ENCODE results near the gene GALNTL6. TPM values are rescaled to one million over a fixed set of nuclear protein-coding genes. Genes with fewer than 3 reads are reported as not detected.
"Not testable (repeated sequence)": the region's sequence is repeated elsewhere in the genome, so short reads cannot be mapped to it uniquely, and the experiment has no call there.

The GALNTL6 gene
- total RNA-seq, 1 donor from 2014 or later = 0.61 TPM

- TF ChIP-seq CTCF (IDR thresholded peaks at IDR 0.05; ENCODE audit: insufficient read depth, low read depth, low read length) = no peak
- no peak for TF ChIP-seq EZH2 (IDR thresholded peaks at IDR 0.05; ENCODE audit: insufficient read depth, low read length)
- no peaks in the 10 kb centered on the region for H3K9me3 Mint-ChIP-seq (ENCODE audit: unreplicated experiment)
- no peak for DNase-seq (ENCODE audit: low read depth)
- Histone ChIP-seq H3K4me1 (ENCODE audit: insufficient read depth, low read length) (no peaks in the 10 kb centered on the region), H3K27ac (ENCODE audit: low read depth, low read length) (no peak overlapping the region), H3K4me3 (ENCODE audit: insufficient read depth, low read depth, low read length) (no peak overlapping the region), H3K9me3 (ENCODE audit: insufficient read depth, low read depth, low read length) (no peaks in the 10 kb centered on the region), H3K4me2 (ENCODE audit: low read length) (no peak overlapping the region), H3K9ac (ENCODE audit: low read length) (no peak overlapping the region), H3K79me2 (ENCODE audit: insufficient read depth, low read length) (no peaks in the 10 kb centered on the region), H4K20me1 (ENCODE audit: insufficient read depth, low read length) (no peaks in the 10 kb centered on the region), H3K36me3 (ENCODE audit: insufficient read depth, low read length) (no peaks in the 10 kb centered on the region), H2AFZ (ENCODE audit: low read depth, low read length) (no peak overlapping the region), H3K27me3 (ENCODE audit: insufficient read depth, low read length) (no peaks in the 10 kb centered on the region)
- FAIRE-seq = no peak
- no peaks in the 10 kb centered on the region for H3K27me3 Mint-ChIP-seq (ENCODE audit: low read depth, unreplicated experiment)
- no peak overlapping the region for H3K27ac Mint-ChIP-seq (ENCODE audit: unreplicated experiment)
- H3K4me3 Mint-ChIP-seq (ENCODE audit: unreplicated experiment) = no peak overlapping the region
- no peaks in the 10 kb centered on the region for H3K36me3 Mint-ChIP-seq (ENCODE audit: low read depth, unreplicated experiment)
- peaks cover 7% of the 10 kb centered on the region for H3K4me1 Mint-ChIP-seq (ENCODE audit: low read depth, unreplicated experiment)
Observed at GRCh38 chr4:172411149-172411548, 597.9 kb downstream of the GALNTL6 start.

GRCh38 chr4:172412851-172413580, 599.8 kb downstream of the GALNTL6 start:
- TF ChIP-seq CTCF (IDR thresholded peaks at IDR 0.05; ENCODE audit: insufficient read depth, low read depth, low read length) = no peak
- TF ChIP-seq EZH2 (IDR thresholded peaks at IDR 0.05; ENCODE audit: insufficient read depth, low read length) = no peak

DNA sequence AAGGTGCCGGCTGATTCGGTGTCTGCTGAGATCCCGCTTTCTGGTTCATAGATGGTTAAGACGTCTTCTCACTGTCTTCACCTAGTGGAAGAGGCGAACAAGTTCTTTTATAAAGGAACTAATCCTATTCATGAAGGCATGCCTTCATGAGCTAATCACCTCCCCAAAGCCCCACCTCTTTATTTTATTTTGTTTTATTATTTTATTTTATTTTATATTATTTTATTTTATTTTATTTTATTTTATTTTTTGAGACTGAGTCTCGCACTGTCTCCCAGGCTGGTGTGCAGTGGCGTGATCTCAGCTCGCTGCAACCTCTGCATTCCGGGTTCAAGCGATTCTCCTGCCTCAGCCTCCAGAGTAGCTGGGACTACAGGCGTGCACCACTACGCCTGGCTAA, 615.8 kb downstream of the GALNTL6 start:
- not testable (repeated sequence) for H4K20me1 ChIP-seq (ENCODE audit: insufficient read depth, low read length); H3K36me3 ChIP-seq (ENCODE audit: insufficient read depth, low read length); H3K27ac Mint-ChIP-seq (ENCODE audit: unreplicated experiment); H2AFZ ChIP-seq (ENCODE audit: low read depth, low read length); H3K4me3 Mint-ChIP-seq (ENCODE audit: unreplicated experiment); FAIRE-seq; H3K9ac ChIP-seq (ENCODE audit: low read length); H3K27ac ChIP-seq (ENCODE audit: low read depth, low read length); H3K79me2 ChIP-seq (ENCODE audit: insufficient read depth, low read length); H3K4me1 Mint-ChIP-seq (ENCODE audit: low read depth, unreplicated experiment); H3K4me1 ChIP-seq (ENCODE audit: insufficient read depth, low read length); H3K27me3 ChIP-seq (ENCODE audit: insufficient read depth, low read length); H3K36me3 Mint-ChIP-seq (ENCODE audit: low read depth, unreplicated experiment); H3K4me2 ChIP-seq (ENCODE audit: low read length); H3K9me3 ChIP-seq (ENCODE audit: insufficient read depth, low read depth, low read length); H3K4me3 ChIP-seq (ENCODE audit: insufficient read depth, low read depth, low read length); H3K27me3 Mint-ChIP-seq (ENCODE audit: low read depth, unreplicated experiment); DNase-seq (ENCODE audit: low read depth); H3K9me3 Mint-ChIP-seq (ENCODE audit: unreplicated experiment)

More at GRCh38 chr4:172412851-172413580, 599.8 kb downstream of the GALNTL6 start:
- Histone ChIP-seq H4K20me1 (ENCODE audit: insufficient read depth, low read length) (no peaks in the 10 kb centered on the region), H3K4me3 (ENCODE audit: insufficient read depth, low read depth, low read length) (no peak overlapping the region), H2AFZ (ENCODE audit: low read depth, low read length) (no peak overlapping the region), H3K9ac (ENCODE audit: low read length) (no peak overlapping the region), H3K36me3 (ENCODE audit: insufficient read depth, low read length) (no peaks in the 10 kb centered on the region), H3K79me2 (ENCODE audit: insufficient read depth, low read length) (no peaks in the 10 kb centered on the region), H3K9me3 (ENCODE audit: insufficient read depth, low read depth, low read length) (no peaks in the 10 kb centered on the region), H3K27ac (ENCODE audit: low read depth, low read length) (no peak overlapping the region), H3K27me3 (ENCODE audit: insufficient read depth, low read length) (no peaks in the 10 kb centered on the region), H3K4me1 (ENCODE audit: insufficient read depth, low read length) (no peaks in the 10 kb centered on the region), H3K4me2 (ENCODE audit: low read length) (no peak overlapping the region)
- Mint-ChIP-seq H3K27me3 (ENCODE audit: low read depth, unreplicated experiment) (no peaks in the 10 kb centered on the region), H3K4me3 (ENCODE audit: unreplicated experiment) (no peak overlapping the region), H3K9me3 (ENCODE audit: unreplicated experiment) (no peaks in the 10 kb centered on the region), H3K4me1 (ENCODE audit: low read depth, unreplicated experiment) (peaks cover 7% of the 10 kb centered on the region), H3K36me3 (ENCODE audit: low read depth, unreplicated experiment) (no peaks in the 10 kb centered on the region), H3K27ac (ENCODE audit: unreplicated experiment) (no peak overlapping the region)
- no peak for DNase-seq (ENCODE audit: low read depth)
- FAIRE-seq = no peak
